Spleen (tissue), 7 donors: ENCODE results near the gene FIZ1.

ENCODE experiments used
- POLR2AphosphoS5 ChIP-seq, 3 donors: sonication (generic); formaldehyde crosslinking; IDR thresholded peaks; one replicate each; pipeline ENCODE4 v1.5.1; 2017; ENCODE audit warnings: antibody characterized with exemption in 3 of 3
- TF ChIP-seq, protein P1 (sequence below), 11 experiments: fragments of 200-600 bp in 7 of 11; fragments of 450-650 bp in 4 of 11; sonication (generic) in 4 of 11; IDR thresholded peaks in 8 of 11; conservative IDR thresholded peaks in 3 of 11; 1 replicate in 7 of 11; 2 replicates in 4 of 11; pipeline versions ENCODE4 v1.4.0 to v1.8.0; 2016 to 2021; ENCODE audit warnings: antibody characterized with exemption in 11 of 11, inconsistent platforms in 4 of 11, mild to moderate bottlenecking in 1 of 11
- donor health status: DM: no; HTN: no; CAD: no; lungs with moderate emphysema.
- donor health status: DM: no; HTN: no; CAD: no.
- donor health status: DM: no; HTN: no; CAD: no.

DNA sequence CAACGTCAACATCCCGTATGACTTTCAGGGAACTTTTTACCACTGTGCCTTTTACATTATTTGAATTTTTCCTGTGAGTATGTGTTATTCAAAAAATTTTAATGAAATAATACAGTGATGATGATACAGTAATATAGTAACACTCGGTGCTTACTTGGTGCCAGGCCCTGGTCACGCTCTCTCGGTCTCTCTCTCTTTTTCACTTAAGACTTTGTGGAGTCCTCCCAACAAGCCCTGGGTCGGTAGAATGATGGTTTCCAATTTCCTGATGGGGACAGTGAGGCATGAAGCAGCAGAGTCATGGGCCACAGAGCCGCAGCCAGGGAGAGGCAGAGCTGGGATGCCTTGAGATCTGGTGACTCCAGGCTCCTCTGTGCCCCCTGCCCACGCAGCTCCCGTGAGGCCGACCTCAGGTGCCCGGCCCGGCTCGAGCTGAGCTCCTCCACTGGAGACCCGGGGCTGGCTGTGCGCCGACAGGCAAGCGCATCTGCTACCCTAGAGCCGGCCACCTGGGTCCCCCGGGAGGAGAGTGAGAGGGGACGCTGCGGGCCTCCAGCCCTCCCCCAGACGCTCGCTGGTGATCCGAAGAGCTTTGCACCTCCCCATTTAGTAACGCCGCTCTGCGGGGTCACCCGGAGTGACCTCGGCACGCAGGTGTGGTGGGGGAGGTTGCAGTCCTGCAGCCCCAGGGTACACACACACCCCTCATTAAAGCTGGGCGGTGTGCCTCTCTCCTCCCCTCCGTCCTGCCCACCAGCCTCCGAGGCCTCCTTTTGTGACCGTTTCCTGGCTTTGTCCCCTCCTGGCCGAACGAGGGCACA is 49.6 kb downstream of the FIZ1 start:
- TF ChIP-seq, protein P1, sequence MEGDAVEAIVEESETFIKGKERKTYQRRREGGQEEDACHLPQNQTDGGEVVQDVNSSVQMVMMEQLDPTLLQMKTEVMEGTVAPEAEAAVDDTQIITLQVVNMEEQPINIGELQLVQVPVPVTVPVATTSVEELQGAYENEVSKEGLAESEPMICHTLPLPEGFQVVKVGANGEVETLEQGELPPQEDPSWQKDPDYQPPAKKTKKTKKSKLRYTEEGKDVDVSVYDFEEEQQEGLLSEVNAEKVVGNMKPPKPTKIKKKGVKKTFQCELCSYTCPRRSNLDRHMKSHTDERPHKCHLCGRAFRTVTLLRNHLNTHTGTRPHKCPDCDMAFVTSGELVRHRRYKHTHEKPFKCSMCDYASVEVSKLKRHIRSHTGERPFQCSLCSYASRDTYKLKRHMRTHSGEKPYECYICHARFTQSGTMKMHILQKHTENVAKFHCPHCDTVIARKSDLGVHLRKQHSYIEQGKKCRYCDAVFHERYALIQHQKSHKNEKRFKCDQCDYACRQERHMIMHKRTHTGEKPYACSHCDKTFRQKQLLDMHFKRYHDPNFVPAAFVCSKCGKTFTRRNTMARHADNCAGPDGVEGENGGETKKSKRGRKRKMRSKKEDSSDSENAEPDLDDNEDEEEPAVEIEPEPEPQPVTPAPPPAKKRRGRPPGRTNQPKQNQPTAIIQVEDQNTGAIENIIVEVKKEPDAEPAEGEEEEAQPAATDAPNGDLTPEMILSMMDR (IDR thresholded peaks at IDR 0.05 in 8 of 11, conservative IDR thresholded peaks at IDR 0.05 in 3 of 11): no peak
- no peak for TF ChIP-seq POLR2AphosphoS5 (IDR thresholded peaks at IDR 0.05)
